H1 (cell line): Measurements from ENCODE around the gene ZSWIM7. TPM values are rescaled to one million over a fixed set of nuclear protein-coding genes. Genes with fewer than 3 reads are reported as not detected.

Experiments
- CTCF ChIA-PET: fragments of 300-600 bp; sonication (Branson Sonifier 250); formaldehyde crosslinking; loops from one replicate; lab custom pipeline; 2021; ENCODE audit not compliant: partially characterized antibody; lab: Charles Lee
- POLR2A ChIA-PET: fragments of 300-600 bp; sonication (Branson Sonifier 250); formaldehyde crosslinking; loops from one replicate; lab custom pipeline; 2021; ENCODE audit warnings: inconsistent platforms; ENCODE audit not compliant: partially characterized antibody; lab: Charles Lee
- DNase-seq, 2 experiments: peaks; one replicate each; pipeline versions ENCODE4 v3.0.0 to v3.0.0-alpha.2; 2010 to 2022; ENCODE audit warnings: low spot score in 2 of 2, low read depth in 1 of 2, mixed read lengths in 1 of 2
- FAIRE-seq: peaks from 2 replicates; lab custom pipeline; 2011; peaks lifted over from hg19 to GRCh38; lab: Jason Lieb, UNC
- H2AFZ ChIP-seq: 2 replicates; pipeline ENCODE4 v1.8.1; 2012; ENCODE audit warnings: low read length, inconsistent platforms
- H2AK5ac ChIP-seq: 2 replicates; pipeline ENCODE4 v1.6.1; 2013; ENCODE audit warnings: low read depth, low read length
- H2BK120ac ChIP-seq: replicated peaks from 2 replicates; pipeline ENCODE3; 2013; ENCODE audit warnings: low read depth, low read length, inconsistent platforms
- H2BK12ac ChIP-seq: 2 replicates; pipeline ENCODE4 v1.6.1; 2013; ENCODE audit warnings: low read depth, low read length
- H2BK15ac ChIP-seq: 2 replicates; pipeline ENCODE4 v1.6.1; 2013; ENCODE audit warnings: low read length
- H2BK20ac ChIP-seq: 2 replicates; pipeline ENCODE4 v1.6.1; 2013; ENCODE audit warnings: low read length
- H2BK5ac ChIP-seq: 2 replicates; pipeline ENCODE4 v1.6.1; 2013; ENCODE audit warnings: low read depth, low read length
- H3K14ac ChIP-seq: 2 replicates; pipeline ENCODE4 v1.6.1; 2013; ENCODE audit warnings: inconsistent platforms; ENCODE audit not compliant: insufficient read length
- H3K18ac ChIP-seq: 2 replicates; pipeline ENCODE4 v1.6.1; 2013; ENCODE audit warnings: low read length; ENCODE audit errors: extremely low read depth
- H3K23ac ChIP-seq: 2 replicates; pipeline ENCODE4 v1.6.1; 2013; ENCODE audit warnings: inconsistent platforms; ENCODE audit not compliant: insufficient read length
- H3K23me2 ChIP-seq: 2 replicates; pipeline ENCODE4 v1.6.1; 2013; ENCODE audit warnings: low read depth, low read length
- H3K27ac ChIP-seq: 2 replicates; pipeline ENCODE4 v1.6.1; 2011; ENCODE audit warnings: low read depth, low read length, inconsistent platforms
- H3K27me3 ChIP-seq, 4 experiments: replicated peaks in 1 of 4; 1 replicate in 1 of 4; 2 replicates in 3 of 4; pipeline versions ENCODE4 v1.6.1 to v1.8.1; 2011 to 2013; ENCODE audit warnings: low read length in 3 of 4, mild to moderate bottlenecking in 3 of 4, inconsistent platforms in 2 of 4, mixed read lengths in 2 of 4, moderate library complexity in 1 of 4; ENCODE audit not compliant: control insufficient read depth in 3 of 4, insufficient read depth in 3 of 4; ENCODE audit errors: extremely low read depth in 1 of 4
- H3K36me3 ChIP-seq, 4 experiments: 2 replicates each; pipeline versions ENCODE4 v1.6.1 to v1.8.1; 2011 to 2013; ENCODE audit warnings: mild to moderate bottlenecking in 4 of 4, low read length in 3 of 4, moderate library complexity in 2 of 4, control low read depth in 1 of 4, inconsistent platforms in 1 of 4; ENCODE audit not compliant: insufficient read depth in 4 of 4, control insufficient read depth in 2 of 4
- H3K4ac ChIP-seq: replicated peaks from 2 replicates; pipeline ENCODE3; 2013; ENCODE audit warnings: low read length, low read depth, mixed read lengths, inconsistent platforms; ENCODE audit not compliant: insufficient read length
- H3K4me1 ChIP-seq, 4 experiments: replicated peaks in 1 of 4; 1 replicate in 1 of 4; 2 replicates in 3 of 4; pipeline versions ENCODE4 v1.6.1 to v1.8.1; 2011 to 2013; ENCODE audit warnings: low read length in 3 of 4, inconsistent platforms in 2 of 4, mixed read lengths in 1 of 4; ENCODE audit not compliant: insufficient read depth in 4 of 4, control insufficient read depth in 3 of 4
- H3K4me2 ChIP-seq, 2 experiments: 2 replicates each; pipeline versions ENCODE4 v1.6.1 to v1.8.1; 2011 to 2013; ENCODE audit warnings: low read depth in 2 of 2, low read length in 2 of 2, control low read depth in 1 of 2, inconsistent platforms in 1 of 2, mild to moderate bottlenecking in 1 of 2; ENCODE audit not compliant: insufficient read depth in 1 of 2
- H3K4me3 ChIP-seq, 4 experiments: fragments of 200-600, 300-600 bp in 1 of 4; sonication (generic), shearing (Covaris generic), sonication (Bioruptor Twin) in 1 of 4; 2 replicates each; pipeline versions ENCODE4 v1.5.1 to v1.8.1; 2011 to 2016; ENCODE audit warnings: low read length in 4 of 4, low read depth in 3 of 4, control low read depth in 2 of 4, inconsistent platforms in 2 of 4, mild to moderate bottlenecking in 2 of 4, mixed read lengths in 1 of 4, moderate library complexity in 1 of 4; ENCODE audit not compliant: insufficient read depth in 2 of 4; ENCODE audit errors: extremely low read depth in 1 of 4
- H3K56ac ChIP-seq: replicated peaks from 2 replicates; pipeline ENCODE3; 2013; ENCODE audit warnings: low read depth, mild to moderate bottlenecking, mixed read lengths, low read length, inconsistent platforms; ENCODE audit not compliant: insufficient read length
- H3K79me1 ChIP-seq: 2 replicates; pipeline ENCODE4 v1.6.1; 2013; ENCODE audit warnings: low read depth, low read length, control low read depth
- H3K79me2 ChIP-seq, 2 experiments: 2 replicates each; pipeline versions ENCODE4 v1.6.1 to v1.8.1; 2012 to 2013; ENCODE audit warnings: low read length in 2 of 2, mild to moderate bottlenecking in 2 of 2, inconsistent platforms in 1 of 2; ENCODE audit not compliant: insufficient read depth in 2 of 2, control insufficient read depth in 1 of 2
- H3K9ac ChIP-seq, 4 experiments: replicated peaks in 1 of 4; 1 replicate in 1 of 4; 2 replicates in 3 of 4; pipeline versions ENCODE4 v1.6.1 to v1.8.1; 2011 to 2013; ENCODE audit warnings: low read depth in 3 of 4, low read length in 3 of 4, control low read depth in 2 of 4, mild to moderate bottlenecking in 2 of 4, moderate library complexity in 2 of 4, inconsistent platforms in 1 of 4; ENCODE audit errors: extremely low read depth in 1 of 4
- H3K9me3 ChIP-seq, 2 experiments: 2 replicates each; pipeline versions ENCODE4 v1.6.1 to v1.8.1; 2012 to 2013; ENCODE audit warnings: mild to moderate bottlenecking in 2 of 2, moderate library complexity in 2 of 2, control low read depth in 1 of 2, inconsistent platforms in 1 of 2, low read depth in 1 of 2, low read length in 1 of 2, mixed read lengths in 1 of 2; ENCODE audit not compliant: insufficient read depth in 2 of 2
- H4K20me1 ChIP-seq, 2 experiments: replicated peaks in 1 of 2; 2 replicates each; pipeline versions ENCODE3 to v1.8.1; 2011 to 2013; ENCODE audit warnings: inconsistent platforms in 2 of 2, low read length in 2 of 2, mild to moderate bottlenecking in 1 of 2; ENCODE audit not compliant: insufficient read depth in 2 of 2, control insufficient read depth in 1 of 2
- H4K5ac ChIP-seq: 2 replicates; pipeline ENCODE4 v1.6.1; 2013; ENCODE audit warnings: low read length, low read depth, mixed read lengths, inconsistent platforms; ENCODE audit not compliant: insufficient read length
- H4K8ac ChIP-seq: 2 replicates; pipeline ENCODE4 v1.8.0; 2013; ENCODE audit warnings: mild to moderate bottlenecking, moderate library complexity, low read length, inconsistent platforms; ENCODE audit not compliant: insufficient read depth; ENCODE audit errors: extremely low read depth
- H4K91ac ChIP-seq: replicated peaks from 2 replicates; pipeline ENCODE3; 2013; ENCODE audit warnings: low read length, mixed read lengths, inconsistent platforms; ENCODE audit not compliant: insufficient read length
- BACH1 ChIP-seq: IDR thresholded peaks from 2 replicates; pipeline ENCODE4 v1.6.1; 2012; ENCODE audit warnings: low read length, improper control_type of control experiment
- BCL11A ChIP-seq, 2 experiments: IDR thresholded peaks; one replicate each; pipeline ENCODE4 v1.6.1; 2011; ENCODE audit warnings: low read depth in 2 of 2, low read length in 2 of 2, mild to moderate bottlenecking in 2 of 2
- CTBP2 ChIP-seq: IDR thresholded peaks from 2 replicates; pipeline ENCODE4 v1.7.0; 2011; ENCODE audit warnings: borderline replicate concordance, mild to moderate bottlenecking, moderate library complexity, mixed read lengths, low read length; ENCODE audit not compliant: insufficient read depth, insufficient read length
- EGR1 ChIP-seq: IDR thresholded peaks from 2 replicates; pipeline ENCODE4 v1.6.1; 2011; ENCODE audit warnings: low read depth, low read length, borderline replicate concordance
- HDAC6 ChIP-seq: IDR thresholded peaks from one replicate; pipeline ENCODE4 v1.7.1; 2012; ENCODE audit warnings: low read depth, mild to moderate bottlenecking, inconsistent platforms, low read length, moderate library complexity
- JUND ChIP-seq: IDR thresholded peaks from 2 replicates; pipeline ENCODE4 v1.6.1; 2011; ENCODE audit warnings: mild to moderate bottlenecking, improper control_type of control experiment, low read length
- PHF8 ChIP-seq: fragments of 200-600 bp; sonication (generic); conservative IDR thresholded peaks from 2 replicates; pipeline ENCODE4 v1.7.1; 2012; ENCODE audit warnings: low read depth, mild to moderate bottlenecking, inconsistent platforms, low read length, moderate library complexity
- POLR2A ChIP-seq, 2 experiments: IDR thresholded peaks; 1 replicate in 1 of 2; 2 replicates in 1 of 2; pipeline ENCODE4 v1.6.1; 2011; ENCODE audit warnings: low read depth in 2 of 2, low read length in 2 of 2, mild to moderate bottlenecking in 2 of 2; ENCODE audit errors: control extremely low read depth in 1 of 2
- RXRA ChIP-seq: IDR thresholded peaks from 2 replicates; pipeline ENCODE4 v1.6.1; 2011; ENCODE audit warnings: low read depth, mild to moderate bottlenecking, low read length, moderate library complexity; ENCODE audit not compliant: insufficient read depth
- SUZ12 ChIP-seq: fragments of 200-600 bp; sonication (generic); IDR thresholded peaks from 2 replicates; pipeline ENCODE4 v1.6.1; 2012; ENCODE audit warnings: mild to moderate bottlenecking, inconsistent platforms, low read length, moderate library complexity, mixed read lengths
- TAF7 ChIP-seq: optimal IDR thresholded peaks from 2 replicates; pipeline ENCODE3; 2011; ENCODE audit warnings: low read depth, mild to moderate bottlenecking, inconsistent platforms, low read length, moderate library complexity, borderline replicate concordance
- polyA plus RNA-seq, 7 experiments: library from polyadenylated mRNA; depleted of rRNA in 3 of 7; stranded (reverse) in 5 of 7; unstranded in 2 of 7; fragments of >200 nt in 5 of 7; fragments of 200-250 nt in 2 of 7; gene quantifications; 1 replicate in 5 of 7; 2 replicates in 1 of 7; 4 replicates in 1 of 7; pipeline versions ENCODE4 v1.2.1 to v1.2.3, GENCODE V29; 2011 to 2013; ENCODE audit warnings: missing spikeins in 2 of 7, mixed read lengths in 2 of 7
- total RNA-seq: library from RNA; stranded (reverse); fragmentation: NEBNext Ultra II Directional; extraction: Animal tissue kit (Norgen Biotek cat#: 25700); gene quantifications from 2 replicates; pipeline ENCODE4 v1.2.1, GENCODE V29; 2021
- TF ChIP-seq, protein P1 (sequence below): IDR thresholded peaks from 2 replicates; pipeline ENCODE4 v1.6.1; 2012; ENCODE audit warnings: low read length, inconsistent platforms

Gene ZSWIM7
- total and polyA plus RNA-seq, 2 of the 8 experiments (the other 6 are each of a cell fraction or from before 2014, with no cell fraction given): 39.3 to 57.7 TPM

DNA sequence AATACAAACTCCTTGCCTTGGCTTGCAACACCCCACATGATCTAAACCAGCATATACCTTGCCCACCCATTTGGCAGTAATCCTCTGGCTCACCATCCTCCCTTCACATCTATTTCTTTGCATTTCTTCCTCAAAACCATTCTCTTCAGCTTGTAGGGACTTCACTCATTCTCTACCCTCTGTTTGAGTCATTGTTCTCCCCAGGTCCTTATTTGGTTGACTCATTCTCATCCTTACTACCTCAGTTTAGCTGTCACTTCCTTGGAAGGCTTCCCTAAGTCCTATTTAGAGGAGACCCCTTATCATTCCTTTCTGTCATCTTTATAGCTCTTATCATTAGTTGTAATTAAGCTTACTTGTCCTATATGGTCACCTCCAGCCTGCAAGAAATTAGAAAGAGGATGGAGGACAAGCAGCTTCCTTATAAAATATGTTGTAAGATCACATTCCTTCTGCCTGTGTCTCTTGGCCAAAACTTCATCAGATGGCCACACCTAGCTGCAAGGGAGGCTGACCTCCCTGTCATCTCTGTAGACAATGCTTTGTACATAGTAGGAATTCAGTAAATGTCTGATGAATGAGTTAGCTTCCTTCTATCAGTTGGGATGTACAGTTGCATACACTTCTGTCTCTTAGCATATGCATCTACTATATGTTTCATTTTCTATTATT is 1.9 kb upstream of the ZSWIM7 start:
- Histone ChIP-seq H4K91ac (no peak overlapping the region), H3K9me3 (no peaks in the 10 kb centered on the region; a peak in 1 of 4 replicates), H3K27ac (no peak overlapping the region), H4K20me1 (peaks cover 3 to 4% of the 10 kb centered on the region in 2 experiments), H3K4me1 (peaks cover 0 to 6% (median 2%) of the 10 kb centered on the region in 4 experiments; a peak in 3 of 7 replicates), H3K79me2 (peaks cover 10 to 29% of the 10 kb centered on the region in 2 experiments), H2BK12ac (no peak overlapping the region), H3K79me1 (peaks cover 8% of the 10 kb centered on the region), H2BK15ac (no peak overlapping the region), H3K23me2 (peaks cover 4% of the 10 kb centered on the region), H3K14ac (no peak overlapping the region), H2AK5ac (no peak overlapping the region), H3K23ac (no peak overlapping the region), H3K9ac (no peak overlapping the region), H4K5ac (no peak overlapping the region), H2AFZ (no peak overlapping the region), H3K36me3 (peaks cover 28 to 52% (median 44%) of the 10 kb centered on the region in 4 experiments), H3K27me3 (no peaks in the 10 kb centered on the region), H3K18ac (no peak overlapping the region), H2BK5ac (no peak overlapping the region), H3K56ac (no peak overlapping the region), H4K8ac (no peak overlapping the region), H2BK120ac (no peak overlapping the region), H3K4ac (no peak overlapping the region), H3K4me3 (peak overlapping the region in 2 of 4 experiments; percentile 63 to 85; a peak in 4 of 8 replicates), H2BK20ac (no peak overlapping the region), H3K4me2 (peak overlapping the region; percentile 81 to 94)
- FAIRE-seq (no peak), DNase-seq (no peak)
- CTCF ChIA-PET: interaction anchor here (1.2 kb wide), 1 partner anchor 11 kb away, joined by 3 read pairs; no protein-coding TSS in a partner anchor
- POLR2A ChIA-PET: interaction anchor here (0.9 to 1.0 kb wide), 2 partner anchors 32 to 48 kb away, joined by 3 to 4 read pairs; no protein-coding TSS in a partner anchor
- TF ChIP-seq PHF8 (no peak), BCL11A (IDR thresholded peaks at IDR 0.05; ENCODE audit: low read depth in 2 of 2, low read length in 2 of 2) (no peak), RXRA (no peak), HDAC6 (no peak), POLR2A (IDR thresholded peaks at IDR 0.05; ENCODE audit: control extremely low read depth in 1 of 2, low read depth in 2 of 2, low read length in 2 of 2) (no peak), SUZ12 (no peak), TAF7 (no peak), CTBP2 (no peak), BACH1 (no peak), EGR1 (no peak), JUND (no peak)
- TF ChIP-seq, protein P1, sequence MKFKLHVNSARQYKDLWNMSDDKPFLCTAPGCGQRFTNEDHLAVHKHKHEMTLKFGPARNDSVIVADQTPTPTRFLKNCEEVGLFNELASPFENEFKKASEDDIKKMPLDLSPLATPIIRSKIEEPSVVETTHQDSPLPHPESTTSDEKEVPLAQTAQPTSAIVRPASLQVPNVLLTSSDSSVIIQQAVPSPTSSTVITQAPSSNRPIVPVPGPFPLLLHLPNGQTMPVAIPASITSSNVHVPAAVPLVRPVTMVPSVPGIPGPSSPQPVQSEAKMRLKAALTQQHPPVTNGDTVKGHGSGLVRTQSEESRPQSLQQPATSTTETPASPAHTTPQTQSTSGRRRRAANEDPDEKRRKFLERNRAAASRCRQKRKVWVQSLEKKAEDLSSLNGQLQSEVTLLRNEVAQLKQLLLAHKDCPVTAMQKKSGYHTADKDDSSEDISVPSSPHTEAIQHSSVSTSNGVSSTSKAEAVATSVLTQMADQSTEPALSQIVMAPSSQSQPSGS: no peak
